Skeletal muscle tissue (tissue), 4 donors: ENCODE measurements around the gene NUFIP1. TPM values are rescaled to one million over a fixed set of nuclear protein-coding genes. Genes with fewer than 3 reads are reported as not detected.
"Not testable (repeated sequence)": the region's sequence is repeated elsewhere in the genome, so short reads cannot be mapped to it uniquely, and the experiment has no call there.

ENCODE experiments used
- H3K27ac ChIP-seq: one replicate; pipeline ENCODE4 v1.7.0; 2013; ENCODE audit warnings: mild to moderate bottlenecking, low read depth, low read length, inconsistent platforms
- H3K27me3 ChIP-seq, 3 donors: one replicate each; pipeline ENCODE4 v1.7.0; 2013; ENCODE audit warnings: low read length in 3 of 3; ENCODE audit not compliant: control insufficient read depth in 3 of 3, insufficient read depth in 3 of 3
- H3K36me3 ChIP-seq, 3 donors: one replicate each; pipeline ENCODE4 v1.7.0; 2013; ENCODE audit warnings: low read length in 3 of 3; ENCODE audit not compliant: control insufficient read depth in 3 of 3, insufficient read depth in 3 of 3
- H3K4me1 ChIP-seq, 3 donors: one replicate each; pipeline ENCODE4 v1.7.0; 2013; ENCODE audit warnings: low read length in 3 of 3, mild to moderate bottlenecking in 3 of 3; ENCODE audit not compliant: control insufficient read depth in 3 of 3, insufficient read depth in 3 of 3
- H3K4me3 ChIP-seq, 3 donors: one replicate each; pipeline ENCODE4 v1.7.0; 2013; ENCODE audit warnings: low read length in 3 of 3
- H3K9ac ChIP-seq, 3 donors: one replicate each; pipeline ENCODE4 v1.7.0; 2013; ENCODE audit warnings: low read length in 3 of 3, mild to moderate bottlenecking in 3 of 3, moderate library complexity in 2 of 3, low read depth in 1 of 3
- H3K9me3 ChIP-seq, 3 donors: one replicate each; pipeline ENCODE4 v1.7.0; 2013; ENCODE audit warnings: low read length in 3 of 3; ENCODE audit not compliant: control insufficient read depth in 3 of 3
- total RNA-seq: library from RNA; depleted of rRNA; stranded (reverse); fragments of >200 nt; gene quantifications from one replicate; pipeline ENCODE4 v1.2.3, GENCODE V29; 2014
- donor health status: Osteomylitis.

NUFIP1 gene
- 3.7 TPM for total RNA-seq

- H3K4me1 ChIP-seq = peaks cover 23 to 29% (median 24%) of the 10 kb centered on the region in 3 donors
- peaks cover 0 to 11% (median 6%) of the 10 kb centered on the region in 3 donors for H3K36me3 ChIP-seq
- peak within 1 kb of the TSS; percentile 96 to 97 (median 97) for H3K4me3 ChIP-seq
- H3K27ac ChIP-seq = peak within 1 kb of the TSS; percentile 96
- H3K9ac ChIP-seq = peak within 1 kb of the TSS; percentile 97 to 100 (median 98)
- H3K9me3 ChIP-seq = no peaks in the 10 kb centered on the region
- H3K27me3 ChIP-seq = no peaks in the 10 kb centered on the region
These were observed at the start of gene NUFIP1, which contains the start of gene GPALPP1 for GRCh38 chr13:44989071-44989889. TSS of gene NUFIP1 (minus strand) at chr13:44989471. CDS start at chr13:44989436, 35 bp downstream. TSS of gene GPALPP1 (plus strand) at chr13:44989538. CDS start at chr13:44989655, 117 bp downstream.

- Histone ChIP-seq H3K27me3 (no peaks in the 10 kb centered on the region), H3K36me3 (peaks cover 2 to 15% (median 14%) of the 10 kb centered on the region in 3 donors), H3K9ac (no peak overlapping the region), H3K9me3 (no peaks in the 10 kb centered on the region), H3K27ac (no peak overlapping the region), H3K4me3 (no peak overlapping the region), H3K4me1 (no peaks in the 10 kb centered on the region)
These were observed 46.9 kb upstream of the NUFIP1 start for GRCh38 chr13:45036206-45036605.

GRCh38 chr13:45034342-45034741, 45.1 kb upstream of the NUFIP1 start:
- peaks cover 2 to 15% (median 14%) of the 10 kb centered on the region in 3 donors for H3K36me3 ChIP-seq

DNA sequence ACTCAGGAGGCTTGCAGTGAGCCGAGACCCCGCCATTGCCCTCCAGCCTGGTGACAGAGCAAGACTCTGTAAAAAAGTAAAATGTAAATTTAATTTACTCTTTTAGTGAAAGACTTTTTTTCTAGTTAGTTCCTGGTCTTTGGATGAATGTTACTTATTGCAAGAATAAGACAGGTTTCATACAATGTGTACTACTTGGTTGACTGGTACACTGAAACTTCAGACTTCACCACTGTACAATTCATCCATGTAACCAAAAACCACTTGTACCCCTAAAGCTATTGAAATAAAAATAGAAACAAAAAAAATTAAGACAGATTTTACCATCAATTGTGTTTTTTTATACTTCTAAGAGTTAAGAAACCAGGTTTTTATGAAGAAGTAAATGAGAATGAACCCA, 35.6 kb upstream of the NUFIP1 start:
- no peaks in the 10 kb centered on the region for H3K9me3 ChIP-seq
- no peaks in the 10 kb centered on the region for H3K27me3 ChIP-seq
- no peaks in the 10 kb centered on the region for H3K4me1 ChIP-seq
- no peak overlapping the region for H3K27ac ChIP-seq
- H3K36me3 ChIP-seq = peaks cover 8 to 28% (median 23%) of the 10 kb centered on the region in 3 donors
- H3K9ac ChIP-seq = no peak overlapping the region
- no peak overlapping the region for H3K4me3 ChIP-seq

More at GRCh38 chr13:45034342-45034741, 45.1 kb upstream of the NUFIP1 start:
- Histone ChIP-seq H3K27me3 (no peaks in the 10 kb centered on the region), H3K27ac (no peak overlapping the region), H3K4me1 (no peaks in the 10 kb centered on the region), H3K9me3 (no peaks in the 10 kb centered on the region), H3K4me3 (no peak overlapping the region), H3K9ac (no peak overlapping the region)

- no peak overlapping the region for H3K27ac ChIP-seq
- H3K27me3 ChIP-seq = no peaks in the 10 kb centered on the region
- H3K36me3 ChIP-seq = peaks cover 7 to 29% (median 27%) of the 10 kb centered on the region in 3 donors
- no peak overlapping the region for H3K4me3 ChIP-seq
- H3K4me1 ChIP-seq = no peaks in the 10 kb centered on the region
- no peaks in the 10 kb centered on the region for H3K9me3 ChIP-seq
- H3K9ac ChIP-seq = no peak overlapping the region
These were observed 32.0 kb upstream of the NUFIP1 start for GRCh38 chr13:45021250-45021649.

- not testable (repeated sequence) for H3K4me3 ChIP-seq, H3K9me3 ChIP-seq, H3K27me3 ChIP-seq, H3K9ac ChIP-seq, H3K27ac ChIP-seq, H3K4me1 ChIP-seq
- peaks cover 10 to 35% (median 27%) of the 10 kb centered on the region in 3 donors for H3K36me3 ChIP-seq
These were observed 30.7 kb upstream of the NUFIP1 start for GRCh38 chr13:45019981-45020380.

DNA sequence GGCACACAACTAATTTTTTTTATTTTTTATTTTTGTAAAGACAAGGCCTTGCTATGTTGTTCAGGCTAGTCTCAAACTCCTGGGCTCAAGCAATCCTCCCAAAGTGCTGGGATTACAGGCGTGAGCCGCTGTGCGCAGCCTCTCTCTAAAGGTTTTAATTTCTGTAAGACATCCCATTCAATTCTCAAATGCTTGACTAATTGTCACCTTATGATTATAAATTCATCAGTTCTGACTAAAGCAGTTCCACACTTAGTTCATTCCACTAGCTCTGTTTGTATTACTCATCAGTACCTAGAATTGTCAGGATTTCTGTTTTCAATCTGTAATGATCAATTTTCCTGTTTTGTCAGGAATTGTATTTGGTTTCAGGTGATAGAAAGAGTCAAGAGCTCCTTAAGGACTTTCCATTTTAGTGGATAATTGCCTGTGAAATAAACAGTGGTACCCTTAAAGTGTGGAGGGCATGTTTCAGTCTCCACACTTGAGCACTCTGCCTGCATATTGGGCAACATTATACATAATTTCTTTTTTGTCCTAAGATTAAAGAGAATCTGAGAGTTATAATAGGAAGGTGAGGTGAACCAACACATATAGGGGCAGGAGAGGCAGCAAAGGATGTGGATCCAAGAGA, 27.6 kb upstream of the NUFIP1 start:
- Histone ChIP-seq H3K9me3 (no peaks in the 10 kb centered on the region), H3K4me1 (no peaks in the 10 kb centered on the region), H3K9ac (no peak overlapping the region), H3K36me3 (peaks cover 9 to 33% (median 29%) of the 10 kb centered on the region in 3 donors), H3K4me3 (no peak overlapping the region), H3K27ac (no peak overlapping the region), H3K27me3 (no peaks in the 10 kb centered on the region)

- Histone ChIP-seq H3K4me3 (no peak overlapping the region), H3K9ac (no peak overlapping the region), H3K4me1 (no peaks in the 10 kb centered on the region), H3K36me3 (peaks cover 9 to 40% (median 29%) of the 10 kb centered on the region in 3 donors), H3K27me3 (no peaks in the 10 kb centered on the region), H3K27ac (no peak overlapping the region), H3K9me3 (no peaks in the 10 kb centered on the region)
These were observed 26.0 kb upstream of the NUFIP1 start for GRCh38 chr13:45015300-45015699.

DNA sequence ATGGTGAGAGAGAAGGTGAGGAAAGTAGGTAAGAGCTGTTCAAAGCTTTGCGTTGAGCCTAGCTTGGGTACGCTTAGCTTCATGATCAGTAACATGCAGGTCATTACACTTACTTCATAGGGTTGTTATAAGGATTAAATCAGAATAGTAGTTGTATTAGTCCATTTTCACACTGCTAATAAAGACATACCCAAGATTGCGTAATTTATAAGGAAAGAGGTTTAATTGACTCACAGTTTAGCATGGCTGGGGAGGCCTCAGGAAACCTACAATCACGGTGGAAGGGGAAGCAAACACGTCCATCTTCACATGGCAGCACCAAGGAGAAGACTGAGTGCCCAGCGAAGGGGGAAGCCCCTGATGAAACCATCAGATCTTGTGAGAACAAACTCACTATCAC, 21.9 kb upstream of the NUFIP1 start:
- Histone ChIP-seq H3K36me3 (peaks cover 9 to 48% (median 37%) of the 10 kb centered on the region in 3 donors), H3K27me3 (no peaks in the 10 kb centered on the region)

GRCh38 chr13:45007823-45008222, 18.6 kb upstream of the NUFIP1 start:
- Histone ChIP-seq H3K4me1 (no peaks in the 10 kb centered on the region), H3K9me3 (no peaks in the 10 kb centered on the region), H3K27ac (no peak overlapping the region), H3K27me3 (no peaks in the 10 kb centered on the region), H3K4me3 (no peak overlapping the region), H3K36me3 (peaks cover 7 to 36% (median 34%) of the 10 kb centered on the region in 3 donors), H3K9ac (no peak overlapping the region)

More for the DNA sequence above, 21.9 kb upstream of the NUFIP1 start:
- H3K9ac ChIP-seq = no peak overlapping the region
- H3K4me1 ChIP-seq = no peaks in the 10 kb centered on the region
- no peak overlapping the region for H3K27ac ChIP-seq
- no peaks in the 10 kb centered on the region for H3K9me3 ChIP-seq
- no peak overlapping the region for H3K4me3 ChIP-seq
